Heart left ventricle (tissue), 16 donors: ENCODE measurements around the gene ENOX1. TPM values are rescaled to one million over a fixed set of nuclear protein-coding genes. Genes with fewer than 3 reads are reported as not detected.

Source experiments
- ATAC-seq, 4 donors: fragments of 200-7000 bp; cut with Tn5 transposase; one replicate each; pipeline ENCODE4 v1.9.1; 2020 to 2022; ENCODE audit warnings: moderate library complexity in 4 of 4, mild to moderate bottlenecking in 3 of 4, moderate number of reproducible peaks in 1 of 4
- DNase-seq, 5 donors: peaks; one replicate each; pipeline ENCODE4 v3.0.0-alpha.2; 2020
- H3K27ac ChIP-seq, 12 donors: fragments of 200-600 bp; sonication (generic) in 4 of 12; one replicate each; pipeline versions ENCODE4 v1.5.0 to v1.8.0; 2016 to 2022; ENCODE audit warnings: mild to moderate bottlenecking in 2 of 12
- H3K27me3 ChIP-seq, 9 donors: fragments of 200-600 bp; sonication (generic) in 2 of 9; one replicate each; pipeline versions ENCODE4 v1.5.1 to v1.8.0; 2016 to 2022; ENCODE audit warnings: mild to moderate bottlenecking in 3 of 9
- H3K36me3 ChIP-seq, 9 donors: fragments of 200-600 bp; sonication (generic) in 2 of 9; one replicate each; pipeline versions ENCODE4 v1.5.0 to v1.8.0; 2018 to 2022; ENCODE audit warnings: mild to moderate bottlenecking in 2 of 9
- H3K4me1 ChIP-seq, 12 donors: fragments of 200-600 bp; sonication (generic) in 4 of 12; one replicate each; pipeline versions ENCODE4 v1.5.0 to v1.8.0; 2016 to 2022; ENCODE audit warnings: mild to moderate bottlenecking in 3 of 12
- H3K4me3 ChIP-seq, 12 donors: fragments of 200-600 bp; sonication (generic) in 4 of 12; one replicate each; pipeline versions ENCODE4 v1.5.0 to v1.8.0; 2017 to 2022; ENCODE audit warnings: mild to moderate bottlenecking in 9 of 12, moderate library complexity in 4 of 12
- H3K9me3 ChIP-seq, 12 donors: fragments of 200-600 bp; sonication (generic) in 4 of 12; one replicate each; pipeline versions ENCODE4 v1.5.0 to v1.8.0; 2016 to 2022; ENCODE audit warnings: mild to moderate bottlenecking in 1 of 12
- CTCF ChIP-seq, 12 donors: fragments of 200-600 bp; sonication (generic) in 4 of 12; IDR thresholded peaks; one replicate each; pipeline versions ENCODE4 v1.5.0 to v1.8.0; 2018 to 2022; ENCODE audit warnings: antibody characterized with exemption in 12 of 12, mild to moderate bottlenecking in 5 of 12
- POLR2A ChIP-seq, 2 donors: fragments of 450-650 bp; IDR thresholded peaks; one replicate each; pipeline ENCODE4 v1.6.1; 2017; ENCODE audit warnings: antibody characterized with exemption in 2 of 2, mild to moderate bottlenecking in 2 of 2, moderate library complexity in 2 of 2
- WGBS, 4 donors: extraction: QIAGEN DNeasy Blood & Tissue Kit in 2 of 4; methylation state at CpG; one replicate each; pipeline versions ENCODE4 v1.1.5 to v1.1.7; 2013 to 2018; 5-methylcytosine and 5-hydroxymethylcytosine counted together
- intact Hi-C, 10 donors: fragments of 100-400 bp; cut with DNase I; formaldehyde crosslinking; loops; one replicate each; pipeline versions ENCODE4 v1.11.1 to v1.14.2; 2022
- polyA plus RNA-seq, 2 donors: library from polyadenylated mRNA; stranded (reverse); fragments of 200-250 nt; gene quantifications; one replicate each; pipeline ENCODE4 v1.2.3, GENCODE V29; 2013
- total RNA-seq, 9 donors: library from RNA; depleted of rRNA in 2 of 9; stranded (reverse); fragments of >200 nt in 2 of 9; fragmentation: NEBNext Ultra II Directional in 3 of 9; extraction: Animal tissue kit (Norgen Biotek cat#: 25700) in 3 of 9; gene quantifications; one replicate each; pipeline versions ENCODE4 v1.1.0 to v1.2.4, GENCODE V29; 2016 to 2023
- donor health status: ischemic (EF 13 %, LVEDD 7.1; RV severe dilation, severe dysfunction).
- donor health status: healthy with polysubstance abuse.
- donor health status: DM: no; HTN: yes; CAD: no.
- donor health status: DM: no; HTN: no; CAD: no.
- donor health status: ischemic (EF 25% LVEDD 6.9; RV normal size, moderate dysfunction).
- donor health status: ischemic (EF 25% LVEDD 5.7; RV mildly dilated, moderate dysfunction).
- donor health status: healthy.
- donor health status: DM: yes; HTN: yes; CAD: no.
- donor health status: ischemic (EF 35%, LVEDD 5.7; RV mildly dilated, moderate dysfunction).
- donor health status: nonischemic (EF 11% LVEDD 7.7; RV severe dilation, severe dysfunction).
- donor health status: DM: yes; HTN: yes; CAD: no.
- donor health status: PGD.
- donor health status: ischemic (EF 29% LVEDD 5.4; RV normal size, mild dysfunction).
- donor health status: nonischemic (EF 23%, LVEDD 6.1; RV moderate dilation, normal function).

The ENOX1 gene
- total and polyA plus RNA-seq, 11 donors, result 2.0 to 10.1 (median 5.4) TPM

- intact Hi-C loops, result no loop called here
- Histone ChIP-seq H3K36me3 (no peaks in the 10 kb centered on the region), H3K27me3 (no peaks in the 10 kb centered on the region), H3K9me3 (no peaks in the 10 kb centered on the region), H3K4me1 (peaks cover 0 to 11% (median 3%) of the 10 kb centered on the region in 12 donors), H3K27ac (no peak overlapping the region), H3K4me3 (no peak overlapping the region)
- TF ChIP-seq CTCF (IDR thresholded peaks at IDR 0.05) (no peak), POLR2A (IDR thresholded peaks at IDR 0.05) (no peak)
- DNase-seq, result no peak
- ATAC-seq, result no peak
- 89 to 93% (median 90%) methylated on average over 4 of the region's 4 CpGs for WGBS, 4 donors
Measured at GRCh38 chr13:43339805-43340550, 446.8 kb downstream of the ENOX1 start.

GRCh38 chr13:43339145-43339804 lies 447.5 kb downstream of the ENOX1 start:
- 76 to 92% (median 82%) methylated on average over 7 of the region's 7 CpGs for WGBS, 4 donors
- ATAC-seq (no peak), DNase-seq (no peak)
- intact Hi-C loops, result no loop called here
- Histone ChIP-seq H3K4me3 (no peak overlapping the region), H3K9me3 (no peaks in the 10 kb centered on the region), H3K27me3 (no peaks in the 10 kb centered on the region), H3K36me3 (no peaks in the 10 kb centered on the region), H3K4me1 (peaks cover 0 to 11% (median 3%) of the 10 kb centered on the region in 12 donors), H3K27ac (no peak overlapping the region)
- TF ChIP-seq POLR2A (IDR thresholded peaks at IDR 0.05) (no peak), CTCF (IDR thresholded peaks at IDR 0.05) (no peak)

GRCh38 chr13:43335764-43336163 lies 451.0 kb downstream of the ENOX1 start:
- Histone ChIP-seq H3K4me3 (no peak overlapping the region), H3K9me3 (no peaks in the 10 kb centered on the region), H3K36me3 (no peaks in the 10 kb centered on the region), H3K27ac (peak overlapping the region in 1 of 12 donors; percentile 56), H3K4me1 (peaks cover 0 to 18% (median 6%) of the 10 kb centered on the region in 12 donors), H3K27me3 (no peaks in the 10 kb centered on the region)
- intact Hi-C loops, result no loop called here
- no peak for ATAC-seq
- DNase-seq, result no peak
- TF ChIP-seq POLR2A (IDR thresholded peaks at IDR 0.05), result no peak
- TF ChIP-seq CTCF (IDR thresholded peaks at IDR 0.05), result no peak

- Histone ChIP-seq H3K4me3 (no peak overlapping the region), H3K27me3 (no peaks in the 10 kb centered on the region), H3K27ac (no peak overlapping the region), H3K9me3 (no peaks in the 10 kb centered on the region), H3K4me1 (peaks cover 0 to 18% (median 6%) of the 10 kb centered on the region in 12 donors), H3K36me3 (no peaks in the 10 kb centered on the region)
- TF ChIP-seq POLR2A (IDR thresholded peaks at IDR 0.05) (no peak), CTCF (IDR thresholded peaks at IDR 0.05) (no peak)
- WGBS, 4 donors, result 77 to 89% (median 79%) methylated on average over 3 of the region's 3 CpGs
- ATAC-seq (peak; percentile 29 to 76 (median 49)), DNase-seq (no peak)
- intact Hi-C loops, result no loop called here
Measured at GRCh38 chr13:43333176-43333575, 453.6 kb downstream of the ENOX1 start.
